T-cell (primary cell): ENCODE data around the gene C20orf141. TPM values are rescaled to one million over a fixed set of nuclear protein-coding genes. Genes with fewer than 3 reads are reported as not detected.

ENCODE experiments used
- ATAC-seq, 4 experiments: fragments of 200-7000 bp in 3 of 4; fragments of 150-1000 bp in 1 of 4; cut with Tn5 transposase; replicated peaks in 1 of 4; 1 replicate in 3 of 4; 2 replicates in 1 of 4; pipeline ENCODE4 v1.10.0; 2021; ENCODE audit warnings: moderate library complexity in 3 of 4, mild to moderate bottlenecking in 2 of 4, moderate number of reproducible peaks in 1 of 4
- CTCF ChIA-PET, 2 donors: fragments of 300-600 bp; sonication (Branson Sonifier 250); formaldehyde crosslinking; loops; one replicate each; lab custom pipeline; 2022; ENCODE audit warnings: antibody characterized with exemption in 2 of 2; lab: Charles Lee
- POLR2A ChIA-PET, 2 donors: fragments of 300-600 bp; sonication (Branson Sonifier 250); formaldehyde crosslinking; loops; one replicate each; lab custom pipeline; 2022; ENCODE audit warnings: antibody characterized with exemption in 2 of 2; lab: Charles Lee
- DNase-seq, 35 experiments: peaks; one replicate each; pipeline versions ENCODE4 v3.0.0 to v3.0.0-alpha.2; 2013 to 2023
- H3K27ac ChIP-seq: one replicate; pipeline ENCODE4 v1.5.1; 2013; ENCODE audit warnings: low read length
- H3K27me3 ChIP-seq, 2 experiments: replicated peaks in 1 of 2; 1 replicate in 1 of 2; 2 replicates in 1 of 2; pipeline versions ENCODE4 v1.6.1 to v1.7.0; 2013; ENCODE audit warnings: low read length in 1 of 2, mixed read lengths in 1 of 2; ENCODE audit not compliant: control insufficient read depth in 2 of 2, insufficient read depth in 2 of 2; ENCODE audit errors: extremely low read depth in 1 of 2
- H3K36me3 ChIP-seq, 2 donors: 1 replicate in 1 of 2; 2 replicates in 1 of 2; pipeline versions ENCODE4 v1.6.1 to v1.7.0; 2013; ENCODE audit warnings: low read length in 1 of 2; ENCODE audit not compliant: control insufficient read depth in 2 of 2, insufficient read depth in 1 of 2; ENCODE audit errors: extremely low read depth in 1 of 2
- H3K4me1 ChIP-seq, 2 experiments: 1 replicate in 1 of 2; 2 replicates in 1 of 2; pipeline versions ENCODE4 v1.6.1 to v1.7.0; 2013; ENCODE audit warnings: low read length in 2 of 2, mixed read lengths in 1 of 2; ENCODE audit not compliant: insufficient read depth in 2 of 2, control insufficient read depth in 1 of 2; ENCODE audit errors: extremely low read depth in 1 of 2
- H3K4me3 ChIP-seq, 2 donors: 1 replicate in 1 of 2; 2 replicates in 1 of 2; pipeline versions ENCODE4 v1.5.1 to v1.7.0; 2013; ENCODE audit warnings: mild to moderate bottlenecking in 2 of 2, low read length in 1 of 2, moderate library complexity in 1 of 2; ENCODE audit not compliant: control insufficient read depth in 1 of 2; ENCODE audit errors: extremely low read depth in 1 of 2
- H3K9me3 ChIP-seq: 2 replicates; pipeline ENCODE4 v1.7.0; 2013
- H3K27ac Mint-ChIP-seq, 2 donors: one replicate each; pipeline ENCODE4 v1.8.0; 2020 to 2021; ENCODE audit warnings: mild to moderate bottlenecking in 2 of 2, mixed read lengths in 2 of 2
- H3K27me3 Mint-ChIP-seq, 2 donors: one replicate each; pipeline ENCODE4 v1.8.0; 2021 to 2022; ENCODE audit warnings: mixed read lengths in 2 of 2
- H3K36me3 Mint-ChIP-seq: one replicate; pipeline ENCODE4 v1.8.0; 2021; ENCODE audit warnings: mixed read lengths
- H3K4me1 Mint-ChIP-seq, 3 donors: one replicate each; pipeline ENCODE4 v1.8.0; 2020 to 2022; ENCODE audit warnings: mixed read lengths in 3 of 3, mild to moderate bottlenecking in 1 of 3
- H3K4me3 Mint-ChIP-seq, 3 donors: one replicate each; pipeline ENCODE4 v1.8.0; 2020 to 2022; ENCODE audit warnings: mild to moderate bottlenecking in 3 of 3, mixed read lengths in 3 of 3, moderate library complexity in 3 of 3
- H3K9me3 Mint-ChIP-seq, 3 donors: one replicate each; pipeline ENCODE4 v1.8.0; 2020 to 2022; ENCODE audit warnings: mixed read lengths in 3 of 3
- WGBS: methylation state at CpG from one replicate; pipeline ENCODE4 v1.1.5; 2013; ENCODE audit warnings: missing lambda C conversion rate; ENCODE audit not compliant: insufficient coverage; 5-methylcytosine and 5-hydroxymethylcytosine counted together
- total RNA-seq, 35 experiments: library from RNA in 6 of 35; stranded (reverse) in 6 of 35; fragments of 120-200 nt in 1 of 35; gene quantifications; one replicate each; pipeline versions ENCODE4 v1.2.1 to v1.2.4 and lab custom pipeline; 2013 to 2026

C20orf141 gene
- total RNA-seq, 5 donors from 2014 or later (not counting 1 experiment from before 2014, with no cell fraction given) = not detected

DNA sequence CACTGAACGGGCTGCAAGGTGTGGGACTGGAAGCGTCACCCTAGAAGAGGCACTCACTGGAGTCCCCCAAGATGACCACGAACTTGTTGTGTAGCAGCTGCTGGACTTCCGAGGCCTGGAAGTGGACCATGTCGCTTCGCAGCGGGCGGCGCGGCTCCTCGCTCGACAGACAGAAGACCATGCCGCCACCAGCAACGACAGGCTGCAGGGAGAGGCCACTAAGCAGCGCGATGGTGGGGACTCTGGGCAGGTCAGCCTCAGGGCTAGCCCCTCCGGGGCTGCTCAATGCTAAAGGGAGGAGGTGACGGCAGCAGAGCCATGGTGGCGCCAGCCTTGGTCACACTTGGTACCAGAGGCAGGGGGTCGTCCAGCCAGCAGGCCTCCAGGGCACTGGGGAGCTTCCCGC lies 24.9 kb downstream of the C20orf141 start:
- Histone ChIP-seq H3K4me3 (peak overlapping the region; percentile 63 to 93), H3K9me3 (no peaks in the 10 kb centered on the region), H3K27ac (no peak overlapping the region), H3K36me3 (peaks cover 0 to 12% of the 10 kb centered on the region in 2 donors), H3K4me1 (peaks cover 2 to 35% of the 10 kb centered on the region in 2 experiments), H3K27me3 (no peaks in the 10 kb centered on the region)
- no peak for ATAC-seq
- no peak for DNase-seq
- no peaks in the 10 kb centered on the region for H3K9me3 Mint-ChIP-seq
- H3K27me3 Mint-ChIP-seq = no peaks in the 10 kb centered on the region
- POLR2A ChIA-PET = interaction anchor here in 1 of 2 donors (0.6 kb wide), 1 partner anchor 230 kb away, joined by 6 read pairs; no protein-coding TSS in a partner anchor
- peaks cover 14% of the 10 kb centered on the region for H3K36me3 Mint-ChIP-seq
- WGBS = 88% methylated on average over 20 of the region's 21 CpGs
- H3K4me3 Mint-ChIP-seq = peak overlapping the region; percentile 70 to 89 (median 78)
- H3K27ac Mint-ChIP-seq = peak overlapping the region; percentile 70 to 76
- peaks cover 27 to 37% (median 33%) of the 10 kb centered on the region in 3 donors for H3K4me1 Mint-ChIP-seq
- CTCF ChIA-PET = no interaction called here

DNA sequence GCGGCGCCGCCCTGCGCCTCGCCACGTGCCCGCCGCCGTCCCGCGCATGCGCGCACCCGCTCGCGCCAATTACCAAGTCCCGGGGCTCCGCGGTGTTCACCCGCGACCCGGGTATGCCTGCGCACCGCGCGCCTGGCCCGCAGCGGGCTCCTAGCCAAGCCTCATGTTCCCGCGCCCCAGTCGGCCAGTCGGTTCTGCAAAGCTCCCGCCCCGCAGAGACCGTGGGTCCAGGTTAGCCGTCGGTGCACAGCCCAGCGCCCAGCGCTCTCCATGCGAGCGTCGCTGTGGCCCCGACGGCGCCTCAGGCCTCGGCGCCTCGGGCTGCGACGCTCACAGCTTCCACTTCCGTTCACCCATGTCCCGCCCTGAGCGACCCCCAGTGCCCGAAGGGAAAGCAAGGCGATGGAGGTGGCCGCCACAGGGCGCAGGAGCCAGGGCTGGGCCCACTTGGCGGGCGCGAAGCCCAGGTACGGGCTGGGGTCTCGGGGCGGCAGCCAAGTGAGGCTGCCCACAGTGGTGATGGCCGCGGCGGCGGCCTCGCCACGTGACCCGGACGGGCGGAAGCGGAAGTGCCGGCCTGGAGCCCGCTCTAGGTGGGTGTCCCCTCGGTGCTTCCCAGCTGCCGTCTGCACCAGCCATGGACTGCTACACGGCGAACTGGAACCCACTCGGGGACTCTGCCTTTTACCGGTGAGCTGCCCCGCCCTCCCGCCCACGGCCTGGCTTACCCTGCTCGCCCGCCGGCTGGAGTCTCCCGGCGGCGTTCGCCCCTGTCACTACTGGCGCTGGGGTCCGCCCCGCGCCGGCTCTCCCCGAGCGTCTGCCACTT lies 25.6 kb downstream of the C20orf141 start, which contains the start of the genes PCED1A and VPS16:
Gene PCED1A, minus strand, starts transcription at position 518 of the 829 bp plus-strand sequence. CDS start 743 bp downstream, outside the sequence.
Gene VPS16, plus strand, starts transcription at position 608 of the 829 bp plus-strand sequence. Its CDS starts 30 bp downstream, at position 638.
- peak; percentile 95 to 98 (median 96) for ATAC-seq
- Histone ChIP-seq H3K36me3 (peaks cover 0 to 14% of the 10 kb centered on the region in 2 donors), H3K4me1 (peaks cover 2 to 35% of the 10 kb centered on the region in 2 experiments), H3K9me3 (no peaks in the 10 kb centered on the region), H3K27ac (peak within 1 kb of the TSS; percentile 66), H3K27me3 (no peaks in the 10 kb centered on the region), H3K4me3 (peak within 1 kb of the TSS; percentile 63 to 93)
- Mint-ChIP-seq H3K36me3 (peaks cover 8% of the 10 kb centered on the region), H3K27me3 (no peaks in the 10 kb centered on the region), H3K4me3 (peak within 1 kb of the TSS; percentile 85 to 89 (median 86)), H3K27ac (peak within 1 kb of the TSS; percentile 84 to 89), H3K4me1 (peaks cover 33 to 42% (median 37%) of the 10 kb centered on the region in 3 donors), H3K9me3 (no peaks in the 10 kb centered on the region)
- CTCF ChIA-PET = interaction anchor here in 1 of 2 donors (0.7 kb wide), 1 partner anchor 25 kb away, joined by 3 read pairs; no protein-coding TSS in a partner anchor
- peak; percentile 77 to 92 (median 88) for DNase-seq
- 5% methylated on average over 94 of the region's 98 CpGs for WGBS
- POLR2A ChIA-PET = interaction anchor here in 1 of 2 donors (0.6 kb wide), 1 partner anchor 230 kb away, joined by 6 read pairs; no protein-coding TSS in a partner anchor

DNA sequence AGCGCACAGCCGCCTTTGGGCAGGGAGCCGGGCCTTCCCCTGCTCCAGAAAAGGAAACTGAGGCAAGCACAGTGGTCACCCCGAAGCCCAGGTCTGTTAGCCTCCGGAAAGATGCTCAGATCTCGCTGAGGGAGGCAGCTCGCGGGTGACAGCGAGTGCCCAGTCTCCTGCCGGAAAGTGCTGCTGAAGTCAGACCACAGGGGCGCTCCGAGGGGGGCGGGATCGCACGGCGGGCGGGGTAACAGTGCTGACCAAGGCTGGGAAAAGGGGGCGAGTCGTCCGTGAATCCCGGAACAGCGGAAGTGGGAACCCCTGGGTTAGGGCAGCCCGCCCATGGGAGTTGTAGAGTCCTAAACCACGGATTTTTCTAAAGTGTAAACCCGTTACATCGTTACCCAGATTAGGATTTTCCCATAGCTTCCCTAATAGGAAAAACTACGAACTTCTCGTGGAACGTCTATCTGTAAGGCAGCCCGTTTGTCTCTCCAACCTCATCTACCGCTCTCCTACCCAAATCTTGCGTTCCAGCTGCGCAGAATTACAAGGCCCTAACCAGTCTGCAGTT lies 26.3 kb downstream of the C20orf141 start:
- ChIA-PET POLR2A (no interaction called here), CTCF (interaction anchor here in 1 of 2 donors (0.7 kb wide), 1 partner anchor 25 kb away, joined by 3 read pairs; no protein-coding TSS in a partner anchor)
- peaks cover 33 to 45% (median 39%) of the 10 kb centered on the region in 3 donors for H3K4me1 Mint-ChIP-seq
- H3K9me3 ChIP-seq = no peaks in the 10 kb centered on the region
- peaks cover 2 to 35% of the 10 kb centered on the region in 2 experiments for H3K4me1 ChIP-seq
- WGBS = 6% methylated on average over 31 of the region's 33 CpGs
- H3K36me3 Mint-ChIP-seq = peaks cover 8% of the 10 kb centered on the region
- H3K27ac Mint-ChIP-seq = peak overlapping the region; percentile 36 to 83
- ATAC-seq (peak; percentile 11 to 31 (median 25)), DNase-seq (peak in 9 of 35 experiments; percentile 7 to 47 (median 17))
- H3K27me3 Mint-ChIP-seq = no peaks in the 10 kb centered on the region
- H3K4me3 ChIP-seq = peak overlapping the region; percentile 63 to 93
- H3K27me3 ChIP-seq = no peaks in the 10 kb centered on the region
- peaks cover 0 to 14% of the 10 kb centered on the region in 2 donors for H3K36me3 ChIP-seq
- peak overlapping the region; percentile 85 to 89 (median 86) for H3K4me3 Mint-ChIP-seq
- no peaks in the 10 kb centered on the region for H3K9me3 Mint-ChIP-seq
- H3K27ac ChIP-seq = no peak overlapping the region

DNA sequence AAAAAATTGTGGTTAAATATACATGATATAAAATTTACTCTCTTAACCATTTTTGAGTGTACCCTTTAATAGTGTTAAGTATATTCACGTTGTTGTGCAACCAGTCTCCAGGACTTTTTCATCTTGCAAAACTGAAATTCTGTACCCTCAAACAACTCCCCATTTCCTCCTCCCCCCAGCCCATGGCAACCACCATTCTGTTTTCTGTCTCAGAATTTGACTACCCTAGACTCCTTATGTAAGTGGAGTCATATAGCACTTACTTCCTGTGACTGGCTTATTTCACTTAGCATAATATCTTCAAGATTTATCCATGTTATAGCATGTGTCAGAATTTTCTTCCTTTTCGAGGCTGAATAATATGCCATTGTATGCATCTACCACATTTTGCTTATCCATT lies 30.8 kb downstream of the C20orf141 start:
- ChIA-PET CTCF (no interaction called here), POLR2A (no interaction called here)
- Mint-ChIP-seq H3K4me3 (no peak overlapping the region), H3K9me3 (no peaks in the 10 kb centered on the region), H3K27ac (no peak overlapping the region), H3K27me3 (no peaks in the 10 kb centered on the region), H3K4me1 (peaks cover 30 to 32% (median 32%) of the 10 kb centered on the region in 3 donors), H3K36me3 (peaks cover 7% of the 10 kb centered on the region)
- no peak overlapping the region for H3K27ac ChIP-seq
- no peak overlapping the region for H3K4me3 ChIP-seq
- no peaks in the 10 kb centered on the region for H3K9me3 ChIP-seq
- ATAC-seq (no peak), DNase-seq (no peak)
- no CpG with 5 or more reads among the region's 2 CpGs for WGBS
- H3K27me3 ChIP-seq = no peaks in the 10 kb centered on the region
- peaks cover 2 to 13% of the 10 kb centered on the region in 2 experiments for H3K4me1 ChIP-seq
- peaks cover 3 to 5% of the 10 kb centered on the region in 2 donors for H3K36me3 ChIP-seq

DNA sequence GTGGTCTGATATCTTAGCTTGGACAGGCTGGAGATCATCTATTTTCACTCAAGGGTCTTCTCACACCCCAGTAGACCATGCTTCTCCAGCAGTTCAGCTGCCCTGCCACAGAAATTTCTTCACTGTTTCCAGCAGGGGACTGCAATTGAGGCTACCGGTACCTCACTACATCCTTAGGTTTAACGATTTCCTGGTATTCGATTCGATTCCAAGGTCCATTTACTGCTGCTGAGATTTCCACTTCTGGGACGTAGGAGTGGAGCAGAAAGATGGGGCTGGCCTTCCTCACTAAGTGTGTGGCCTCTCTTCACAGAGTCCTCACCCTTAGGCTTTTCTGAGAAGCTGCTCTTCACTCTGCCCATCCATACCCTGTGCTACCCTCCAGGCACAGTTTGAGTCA lies 31.9 kb downstream of the C20orf141 start:
- no peak overlapping the region for H3K4me3 Mint-ChIP-seq
- no peaks in the 10 kb centered on the region for H3K9me3 ChIP-seq
- no peak for ATAC-seq
- 97% methylated on average over 5 of the region's 5 CpGs for WGBS
- no peak for DNase-seq
- H3K27me3 ChIP-seq = no peaks in the 10 kb centered on the region
- H3K36me3 Mint-ChIP-seq = peaks cover 7% of the 10 kb centered on the region
- no peaks in the 10 kb centered on the region for H3K9me3 Mint-ChIP-seq
- H3K27ac ChIP-seq = no peak overlapping the region
- peaks cover 0 to 5% of the 10 kb centered on the region in 2 experiments for H3K4me1 ChIP-seq
- no peak overlapping the region for H3K27ac Mint-ChIP-seq
- ChIA-PET CTCF (no interaction called here), POLR2A (no interaction called here)
- peaks cover 3 to 5% of the 10 kb centered on the region in 2 donors for H3K36me3 ChIP-seq
- no peak overlapping the region for H3K4me3 ChIP-seq
- no peaks in the 10 kb centered on the region for H3K27me3 Mint-ChIP-seq
- peaks cover 27 to 29% (median 28%) of the 10 kb centered on the region in 3 donors for H3K4me1 Mint-ChIP-seq

DNA sequence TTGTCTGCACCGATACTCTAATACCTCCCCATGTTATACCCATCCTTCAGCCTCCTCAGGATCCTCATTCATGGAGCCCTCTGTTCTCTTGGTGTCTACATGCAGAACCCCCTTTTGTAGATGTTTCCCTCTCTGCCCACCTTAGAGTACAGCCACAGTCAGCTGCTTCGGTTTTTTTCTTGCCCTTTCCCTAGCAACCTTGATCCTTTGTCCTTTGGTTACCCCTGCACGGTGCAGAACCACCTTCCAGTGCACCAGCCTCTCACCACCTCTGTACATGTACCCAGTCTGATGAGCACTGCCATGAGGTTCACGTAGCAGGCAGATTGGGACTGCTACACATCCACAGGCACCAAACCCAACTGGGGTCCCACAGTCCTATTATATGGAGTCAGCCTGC lies 33.0 kb downstream of the C20orf141 start:
- POLR2A ChIA-PET = no interaction called here
- Mint-ChIP-seq H3K4me3 (no peak overlapping the region), H3K9me3 (no peaks in the 10 kb centered on the region), H3K4me1 (peaks cover 38 to 39% (median 39%) of the 10 kb centered on the region in 3 donors), H3K36me3 (peaks cover 7% of the 10 kb centered on the region), H3K27me3 (no peaks in the 10 kb centered on the region), H3K27ac (peak overlapping the region in 1 of 2 donors; percentile 49)
- CTCF ChIA-PET = no interaction called here
- Histone ChIP-seq H3K36me3 (peaks cover 3 to 5% of the 10 kb centered on the region in 2 donors), H3K27me3 (no peaks in the 10 kb centered on the region), H3K4me3 (no peak overlapping the region), H3K4me1 (peaks cover 4 to 9% of the 10 kb centered on the region in 2 experiments), H3K27ac (no peak overlapping the region), H3K9me3 (no peaks in the 10 kb centered on the region)
- WGBS = 100% methylated on average over 4 of the region's 4 CpGs
- DNase-seq (no peak), ATAC-seq (no peak)
